Heart left ventricle (tissue), 13 donors: ENCODE data around the gene CER1.

ENCODE experiments used
- POLR2A ChIP-seq, 2 donors: fragments of 450-650 bp; IDR thresholded peaks; one replicate each; pipeline ENCODE4 v1.6.1; 2017; ENCODE audit warnings: antibody characterized with exemption in 2 of 2, mild to moderate bottlenecking in 2 of 2, moderate library complexity in 2 of 2
- TF ChIP-seq, protein P1 (sequence below), 12 donors: fragments of 200-600 bp; sonication (generic) in 4 of 12; IDR thresholded peaks; one replicate each; pipeline versions ENCODE4 v1.5.0 to v1.8.0; 2018 to 2022; ENCODE audit warnings: antibody characterized with exemption in 12 of 12, mild to moderate bottlenecking in 5 of 12
- donor health status: ischemic (EF 13 %, LVEDD 7.1; RV severe dilation, severe dysfunction).
- donor health status: DM: no; HTN: yes; CAD: no.
- donor health status: DM: no; HTN: no; CAD: no.
- donor health status: ischemic (EF 25% LVEDD 6.9; RV normal size, moderate dysfunction).
- donor health status: ischemic (EF 25% LVEDD 5.7; RV mildly dilated, moderate dysfunction).
- donor health status: ischemic (EF 35%, LVEDD 5.7; RV mildly dilated, moderate dysfunction).
- donor health status: nonischemic (EF 11% LVEDD 7.7; RV severe dilation, severe dysfunction).
- donor health status: DM: yes; HTN: yes; CAD: no.
- donor health status: PGD.
- donor health status: ischemic (EF 29% LVEDD 5.4; RV normal size, mild dysfunction).
- donor health status: nonischemic (EF 23%, LVEDD 6.1; RV moderate dilation, normal function).

DNA sequence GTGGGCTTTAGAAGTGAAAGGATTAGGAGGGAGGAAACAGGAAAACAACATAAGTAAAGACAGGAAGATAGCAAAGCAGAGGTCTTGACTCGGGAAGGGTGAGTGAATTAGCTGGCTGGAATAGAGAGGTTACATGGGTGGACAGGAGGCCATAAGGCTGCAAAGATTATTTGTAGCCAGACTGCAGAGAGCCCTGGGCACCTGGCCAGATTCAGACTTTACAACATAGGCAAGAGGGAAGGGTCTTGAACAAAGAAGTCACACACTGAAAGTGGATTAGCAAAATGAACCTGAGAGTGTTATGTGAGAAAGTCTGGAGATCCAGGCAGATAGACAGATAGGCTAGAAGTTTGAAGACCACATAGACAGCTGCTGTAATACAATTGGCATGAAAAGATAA is 29.7 kb upstream of the CER1 start:
- TF ChIP-seq, protein P1, sequence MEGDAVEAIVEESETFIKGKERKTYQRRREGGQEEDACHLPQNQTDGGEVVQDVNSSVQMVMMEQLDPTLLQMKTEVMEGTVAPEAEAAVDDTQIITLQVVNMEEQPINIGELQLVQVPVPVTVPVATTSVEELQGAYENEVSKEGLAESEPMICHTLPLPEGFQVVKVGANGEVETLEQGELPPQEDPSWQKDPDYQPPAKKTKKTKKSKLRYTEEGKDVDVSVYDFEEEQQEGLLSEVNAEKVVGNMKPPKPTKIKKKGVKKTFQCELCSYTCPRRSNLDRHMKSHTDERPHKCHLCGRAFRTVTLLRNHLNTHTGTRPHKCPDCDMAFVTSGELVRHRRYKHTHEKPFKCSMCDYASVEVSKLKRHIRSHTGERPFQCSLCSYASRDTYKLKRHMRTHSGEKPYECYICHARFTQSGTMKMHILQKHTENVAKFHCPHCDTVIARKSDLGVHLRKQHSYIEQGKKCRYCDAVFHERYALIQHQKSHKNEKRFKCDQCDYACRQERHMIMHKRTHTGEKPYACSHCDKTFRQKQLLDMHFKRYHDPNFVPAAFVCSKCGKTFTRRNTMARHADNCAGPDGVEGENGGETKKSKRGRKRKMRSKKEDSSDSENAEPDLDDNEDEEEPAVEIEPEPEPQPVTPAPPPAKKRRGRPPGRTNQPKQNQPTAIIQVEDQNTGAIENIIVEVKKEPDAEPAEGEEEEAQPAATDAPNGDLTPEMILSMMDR (IDR thresholded peaks at IDR 0.05) = no peak
- no peak for TF ChIP-seq POLR2A (IDR thresholded peaks at IDR 0.05)
